Measurements from ENCODE around the gene CYP2D6. TPM values are rescaled to one million over a fixed set of nuclear protein-coding genes. Genes with fewer than 3 reads are reported as not detected.

The CYP2D6 gene
- total RNA-seq, 1 experiment from 2014 or later: 0.55 TPM

DNA sequence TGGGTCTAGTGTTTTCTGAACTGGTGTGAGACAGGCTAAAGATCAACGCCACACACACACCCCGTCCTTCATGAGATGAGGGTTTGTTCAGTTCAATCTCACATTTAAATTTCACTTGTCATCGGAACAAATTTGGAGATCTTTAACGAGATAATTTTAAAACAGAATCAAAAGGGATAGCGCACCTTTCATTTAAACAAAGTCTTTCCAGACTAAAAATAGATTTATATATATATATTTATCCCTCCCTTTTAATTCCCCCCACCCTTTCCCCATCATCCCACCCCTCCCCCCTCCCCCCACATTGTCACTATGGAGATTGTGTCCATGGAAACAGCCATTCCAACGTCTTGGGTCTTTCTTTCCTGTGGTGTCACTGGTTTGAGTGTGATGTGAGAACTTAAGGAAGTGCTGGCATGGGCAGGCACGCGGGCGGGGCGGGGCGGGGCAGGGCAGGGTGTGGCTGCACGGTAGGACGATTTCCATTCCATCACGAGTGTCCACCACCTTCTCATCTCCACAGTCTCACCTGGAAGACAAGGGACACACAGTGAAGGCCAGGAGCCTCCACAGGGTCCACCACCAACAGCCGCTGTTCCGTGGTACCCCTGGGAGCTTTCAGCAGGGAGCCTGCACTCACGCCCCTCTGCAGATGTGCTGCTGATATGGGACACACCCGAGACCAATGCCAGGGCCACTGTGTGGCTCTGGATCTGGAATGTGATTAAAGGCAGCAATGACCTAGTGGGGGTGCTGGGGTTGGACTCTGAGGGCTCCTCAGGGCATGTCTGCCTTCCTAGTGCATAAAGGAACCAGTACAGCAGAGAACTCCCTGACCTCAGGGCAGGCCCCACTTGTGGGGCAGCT is 30.5 kb upstream of the CYP2D6 start:
- no peaks in the 10 kb centered on the region for H3K36me3 ChIP-seq (ENCODE audit: low read depth, low read length)
- intact Hi-C loops (cut with micrococcal nuclease): no loop called here
- peak; percentile 28 for DNase-seq

DNA sequence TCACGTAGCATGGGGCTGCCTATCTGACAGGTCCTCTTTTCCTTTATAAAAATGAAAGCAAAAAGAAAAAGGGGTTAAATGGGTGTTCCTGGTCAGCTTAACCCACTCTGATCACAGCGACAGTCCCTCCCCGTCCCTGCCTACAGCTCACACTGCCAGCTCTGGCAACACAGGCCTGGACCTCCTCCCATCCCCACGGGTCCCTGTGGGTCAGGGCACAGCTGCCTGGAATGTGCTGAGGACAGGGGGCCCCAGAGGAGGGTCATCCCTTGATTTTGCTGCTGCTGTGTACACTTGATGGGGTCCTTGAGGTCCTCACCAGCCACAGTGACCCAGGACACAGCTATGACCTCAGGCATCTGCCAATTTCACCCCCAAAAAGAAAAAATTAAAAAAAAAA is 29.6 kb upstream of the CYP2D6 start:
- BruUV-seq (replicated peaks): TSS peak; percentile 42
- ATAC-seq (no peak), DNase-seq (no peak)
- Histone ChIP-seq H3K4me3 (ENCODE audit: low read length) (no peak overlapping the region), H3K4me1 (ENCODE audit: insufficient read depth, low read length) (peaks cover 7% of the 10 kb centered on the region), H4K20me1 (ENCODE audit: low read length) (no peaks in the 10 kb centered on the region), H3K27ac (ENCODE audit: low read length) (no peak overlapping the region), H3K79me2 (ENCODE audit: low read length) (no peaks in the 10 kb centered on the region), H3K9me2 (replicated peaks; ENCODE audit: low read length) (no peaks in the 10 kb centered on the region), H3K9me3 (ENCODE audit: low read length) (no peaks in the 10 kb centered on the region), H3K36me3 (ENCODE audit: low read depth, low read length) (no peaks in the 10 kb centered on the region), H3K27me3 (ENCODE audit: low read length) (no peaks in the 10 kb centered on the region), H3K4me2 (ENCODE audit: low read length) (no peak overlapping the region), H3K9ac (ENCODE audit: low read length) (no peak overlapping the region), H3F3A (ENCODE audit: low read length, unreplicated experiment) (no peaks in the 10 kb centered on the region), H2AFZ (ENCODE audit: low read length) (no peak overlapping the region)
- ChIA-PET CTCF (no interaction called here), POLR2A (ENCODE audit: unreplicated experiment) (no interaction called here)
- TF ChIP-seq EZH2phosphoT487 (IDR thresholded peaks at IDR 0.05; ENCODE audit: borderline replicate concordance, low read length) (no peak), EZH2 (IDR thresholded peaks at IDR 0.05; ENCODE audit: low read length, unreplicated experiment) (no peak)
- TF ChIP-seq, protein P1, sequence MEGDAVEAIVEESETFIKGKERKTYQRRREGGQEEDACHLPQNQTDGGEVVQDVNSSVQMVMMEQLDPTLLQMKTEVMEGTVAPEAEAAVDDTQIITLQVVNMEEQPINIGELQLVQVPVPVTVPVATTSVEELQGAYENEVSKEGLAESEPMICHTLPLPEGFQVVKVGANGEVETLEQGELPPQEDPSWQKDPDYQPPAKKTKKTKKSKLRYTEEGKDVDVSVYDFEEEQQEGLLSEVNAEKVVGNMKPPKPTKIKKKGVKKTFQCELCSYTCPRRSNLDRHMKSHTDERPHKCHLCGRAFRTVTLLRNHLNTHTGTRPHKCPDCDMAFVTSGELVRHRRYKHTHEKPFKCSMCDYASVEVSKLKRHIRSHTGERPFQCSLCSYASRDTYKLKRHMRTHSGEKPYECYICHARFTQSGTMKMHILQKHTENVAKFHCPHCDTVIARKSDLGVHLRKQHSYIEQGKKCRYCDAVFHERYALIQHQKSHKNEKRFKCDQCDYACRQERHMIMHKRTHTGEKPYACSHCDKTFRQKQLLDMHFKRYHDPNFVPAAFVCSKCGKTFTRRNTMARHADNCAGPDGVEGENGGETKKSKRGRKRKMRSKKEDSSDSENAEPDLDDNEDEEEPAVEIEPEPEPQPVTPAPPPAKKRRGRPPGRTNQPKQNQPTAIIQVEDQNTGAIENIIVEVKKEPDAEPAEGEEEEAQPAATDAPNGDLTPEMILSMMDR (conservative IDR thresholded peaks at IDR 0.05; ENCODE audit: low read depth, low read length): no peak
- intact Hi-C loops (cut with micrococcal nuclease): no loop called here

More for the DNA sequence above, 30.5 kb upstream of the CYP2D6 start:
- H3K9ac ChIP-seq (ENCODE audit: low read length): peak overlapping the region; percentile 19; the same call in 1 of the 2 replicates
- no peak overlapping the region for H2AFZ ChIP-seq (ENCODE audit: low read length)
- H3K9me2 ChIP-seq (replicated peaks; ENCODE audit: low read length): no peaks in the 10 kb centered on the region
- H3F3A ChIP-seq (ENCODE audit: low read length, unreplicated experiment): no peaks in the 10 kb centered on the region
- no peaks in the 10 kb centered on the region for H3K27me3 ChIP-seq (ENCODE audit: low read length)
- BruUV-seq (replicated peaks): no TSS peak
- no peak overlapping the region for H3K4me3 ChIP-seq (ENCODE audit: low read length)
- ChIA-PET POLR2A (ENCODE audit: unreplicated experiment) (no interaction called here), CTCF (no interaction called here)
- H4K20me1 ChIP-seq (ENCODE audit: low read length): no peaks in the 10 kb centered on the region
- H3K27ac ChIP-seq (ENCODE audit: low read length): peak overlapping the region; percentile 56
- H3K4me2 ChIP-seq (ENCODE audit: low read length): no peak overlapping the region
- H3K4me1 ChIP-seq (ENCODE audit: insufficient read depth, low read length): peaks cover 7% of the 10 kb centered on the region
- peak; percentile 31; the same call in 1 of the 2 replicates for ATAC-seq
- no peaks in the 10 kb centered on the region for H3K79me2 ChIP-seq (ENCODE audit: low read length)
- no peaks in the 10 kb centered on the region for H3K9me3 ChIP-seq (ENCODE audit: low read length)
- TF ChIP-seq EZH2phosphoT487 (IDR thresholded peaks at IDR 0.05; ENCODE audit: borderline replicate concordance, low read length): no peak
- no peak for TF ChIP-seq EZH2 (IDR thresholded peaks at IDR 0.05; ENCODE audit: low read length, unreplicated experiment)
- TF ChIP-seq, protein P1 (conservative IDR thresholded peaks at IDR 0.05; ENCODE audit: low read depth, low read length): no peak
